LoVo (cell line): ENCODE results near the gene CPT1A.
A peak's percentile ranks its signal among the peaks of the same experiment; 100 is the strongest.

Source experiments
- DNase-seq: peaks from one replicate; pipeline ENCODE4 v3.0.0-alpha.2; 2016; ENCODE audit warnings: low spot score

The CPT1A gene

GRCh38 chr11:68757711-68758110, 84.0 kb downstream of the CPT1A start:
- DNase-seq: no peak

- DNase-seq: no peak
Observed at GRCh38 chr11:68756171-68756766, 85.4 kb downstream of the CPT1A start.

GRCh38 chr11:68753300-68753699, 88.4 kb downstream of the CPT1A start:
- no peak for DNase-seq

- DNase-seq: peak; percentile 95
Observed at GRCh38 chr11:68751331-68751856, 90.3 kb downstream of the CPT1A start, which contains the start of gene TESMIN. TESMIN (minus strand) TSS chr11:68751520; CDS start chr11:68750660, 860 bp downstream.

GRCh38 chr11:68751004-68751325, 90.8 kb downstream of the CPT1A start:
- DNase-seq: no peak

- no peak for DNase-seq
Observed at GRCh38 chr11:68750195-68751003, 91.3 kb downstream of the CPT1A start.

GRCh38 chr11:68749229-68750123, 92.2 kb downstream of the CPT1A start:
- no peak for DNase-seq

GRCh38 chr11:68748061-68748460, 93.7 kb downstream of the CPT1A start:
- no peak for DNase-seq

GRCh38 chr11:68743539-68743938, 98.2 kb downstream of the CPT1A start:
- no peak for DNase-seq

GRCh38 chr11:68741463-68741862, 100.3 kb downstream of the CPT1A start:
- DNase-seq: no peak

- no peak for DNase-seq
Observed at GRCh38 chr11:68735646-68736045, 106.1 kb downstream of the CPT1A start.

GRCh38 chr11:68735125-68735524, 106.6 kb downstream of the CPT1A start:
- no peak for DNase-seq

GRCh38 chr11:68734111-68734510, 107.6 kb downstream of the CPT1A start:
- no peak for DNase-seq

- DNase-seq: no peak
Observed at GRCh38 chr11:68727783-68728182, 113.9 kb downstream of the CPT1A start.

GRCh38 chr11:68724293-68724692, 117.4 kb downstream of the CPT1A start:
- DNase-seq: no peak

- no peak for DNase-seq
Observed at GRCh38 chr11:68722143-68722542, 119.6 kb downstream of the CPT1A start.

- no peak for DNase-seq
Observed at GRCh38 chr11:68721075-68721474, 120.6 kb downstream of the CPT1A start.

GRCh38 chr11:68715456-68716122, 126.1 kb downstream of the CPT1A start:
- no peak for DNase-seq

GRCh38 chr11:68714060-68714856, 127.5 kb downstream of the CPT1A start:
- no peak for DNase-seq

- no peak for DNase-seq
Observed at GRCh38 chr11:68711114-68711513, 130.6 kb downstream of the CPT1A start.

- DNase-seq: no peak
Observed at GRCh38 chr11:68710409-68710808, 131.3 kb downstream of the CPT1A start.
